WTC11 (cell line): ENCODE data around the gene NEMP2. TPM values are rescaled to one million over a fixed set of nuclear protein-coding genes. Genes with fewer than 3 reads are reported as not detected.

Experiments
- ATAC-seq: fragments of 200-7000 bp; cut with Tn5 transposase; 2 replicates; pipeline ENCODE4 v1.10.0; 2021; ENCODE audit warnings: mild to moderate bottlenecking, moderate library complexity
- CTCF ChIA-PET: fragments of 300-600 bp; sonication (Branson Sonifier 250); formaldehyde crosslinking; loops from one replicate; lab custom pipeline; 2021; ENCODE audit warnings: antibody characterized with exemption; lab: Charles Lee
- POLR2A ChIA-PET: fragments of 350-600 bp; sonication (Branson Sonifier 250); formaldehyde crosslinking; loops from one replicate; lab custom pipeline; 2021; ENCODE audit warnings: antibody characterized with exemption; lab: Charles Lee
- DNase-seq: peaks from one replicate; pipeline ENCODE4 v3.0.0; 2021; ENCODE audit warnings: low spot score
- H3K27ac Mint-ChIP-seq: 2 replicates; pipeline ENCODE4 v1.8.0; 2021; ENCODE audit warnings: mixed read lengths
- H3K27me3 Mint-ChIP-seq: 2 replicates; pipeline ENCODE4 v1.8.0; 2021; ENCODE audit warnings: low read depth, mild to moderate bottlenecking, moderate library complexity, mixed read lengths
- H3K36me3 Mint-ChIP-seq: 2 replicates; pipeline ENCODE4 v1.8.0; 2021; ENCODE audit warnings: mixed read lengths
- H3K4me1 Mint-ChIP-seq: 2 replicates; pipeline ENCODE4 v1.8.0; 2022; ENCODE audit warnings: mixed read lengths
- H3K4me3 Mint-ChIP-seq: 2 replicates; pipeline ENCODE4 v1.8.0; 2021; ENCODE audit warnings: mild to moderate bottlenecking, moderate library complexity, mixed read lengths
- H3K9me3 Mint-ChIP-seq: 2 replicates; pipeline ENCODE4 v1.8.0; 2021; ENCODE audit warnings: mixed read lengths
- ATF1 ChIP-seq: sonication (generic); formaldehyde crosslinking; IDR thresholded peaks from 2 replicates; pipeline ENCODE4 v1.8.1; 2023; ENCODE audit warnings: mild to moderate bottlenecking, moderate library complexity, missing genetic modification reagents
- ATF6 ChIP-seq: sonication (generic); formaldehyde crosslinking; IDR thresholded peaks from 2 replicates; pipeline ENCODE4 v1.8.1; 2023; ENCODE audit warnings: mild to moderate bottlenecking, missing genetic modification reagents
- EMX1 ChIP-seq: fragments of 250-450 bp; sonication (Bioruptor Pico); IDR thresholded peaks from 2 replicates; pipeline ENCODE4 v1.8.0; 2021; ENCODE audit warnings: mild to moderate bottlenecking
- FOXK1 ChIP-seq: sonication (generic); formaldehyde crosslinking; IDR thresholded peaks from 2 replicates; pipeline ENCODE4 v1.8.0; 2022; ENCODE audit warnings: mild to moderate bottlenecking, moderate library complexity, missing genetic modification reagents
- FOXP1 ChIP-seq: sonication (generic); formaldehyde crosslinking; IDR thresholded peaks from 2 replicates; pipeline ENCODE4 v1.8.0; 2022; ENCODE audit warnings: missing genetic modification reagents, mild to moderate bottlenecking, moderate library complexity, borderline replicate concordance
- HMGXB4 ChIP-seq: sonication (generic); formaldehyde crosslinking; IDR thresholded peaks from 2 replicates; pipeline ENCODE4 v1.8.1; 2023; ENCODE audit warnings: mild to moderate bottlenecking, moderate library complexity, missing genetic modification reagents
- IRF2 ChIP-seq: sonication (generic); formaldehyde crosslinking; IDR thresholded peaks from 2 replicates; pipeline ENCODE4 v1.8.0; 2022; ENCODE audit warnings: low read depth, missing genetic modification reagents, borderline replicate concordance
- JUN ChIP-seq: sonication (generic); formaldehyde crosslinking; IDR thresholded peaks from 2 replicates; pipeline ENCODE4 v1.8.0; 2023; ENCODE audit warnings: mild to moderate bottlenecking, missing genetic modification reagents
- MAX ChIP-seq: sonication (generic); formaldehyde crosslinking; IDR thresholded peaks from 2 replicates; pipeline ENCODE4 v1.8.0; 2022; ENCODE audit warnings: mild to moderate bottlenecking, missing genetic modification reagents
- MXD4 ChIP-seq: fragments of 250-450 bp; sonication (Bioruptor Pico); IDR thresholded peaks from 2 replicates; pipeline ENCODE4 v1.8.0; 2021; ENCODE audit warnings: mild to moderate bottlenecking, moderate library complexity, borderline replicate concordance
- NFATC4 ChIP-seq: fragments of 250-450 bp; sonication (Bioruptor Pico); IDR thresholded peaks from 2 replicates; pipeline ENCODE4 v1.9.0; 2021; ENCODE audit warnings: mild to moderate bottlenecking
- NR3C1 ChIP-seq: sonication (generic); formaldehyde crosslinking; conservative IDR thresholded peaks from 2 replicates; pipeline ENCODE4 v1.8.1; 2023; ENCODE audit warnings: low read depth, mild to moderate bottlenecking, missing genetic modification reagents
- PRRX2 ChIP-seq: fragments of 250-450 bp; sonication (Bioruptor Pico); IDR thresholded peaks from 2 replicates; pipeline ENCODE4 v1.8.0; 2021; ENCODE audit warnings: mild to moderate bottlenecking
- SOX15 ChIP-seq: fragments of 250-450 bp; sonication (Bioruptor Pico); IDR thresholded peaks from 2 replicates; pipeline ENCODE4 v1.9.0; 2021; ENCODE audit warnings: mild to moderate bottlenecking
- SP1 ChIP-seq: sonication (generic); formaldehyde crosslinking; conservative IDR thresholded peaks from 2 replicates; pipeline ENCODE4 v1.8.1; 2022; ENCODE audit warnings: missing genetic modification reagents
- TEAD4 ChIP-seq: sonication (generic); formaldehyde crosslinking; IDR thresholded peaks from 2 replicates; pipeline ENCODE4 v1.8.0; 2022; ENCODE audit warnings: mild to moderate bottlenecking, missing genetic modification reagents
- USF2 ChIP-seq: sonication (generic); formaldehyde crosslinking; IDR thresholded peaks from 2 replicates; pipeline ENCODE4 v1.8.1; 2023; ENCODE audit warnings: mild to moderate bottlenecking, missing genetic modification reagents, moderate library complexity
- ZBTB21 ChIP-seq: sonication (generic); formaldehyde crosslinking; IDR thresholded peaks from 2 replicates; pipeline ENCODE4 v1.8.1; 2023; ENCODE audit warnings: mild to moderate bottlenecking, missing genetic modification reagents, borderline replicate concordance
- ZNF121 ChIP-seq: sonication (generic); formaldehyde crosslinking; IDR thresholded peaks from 2 replicates; pipeline ENCODE4 v1.8.0; 2023; ENCODE audit warnings: missing genetic modification reagents
- ZNF138 ChIP-seq: sonication (generic); formaldehyde crosslinking; conservative IDR thresholded peaks from 2 replicates; pipeline ENCODE4 v1.8.1; 2022; ENCODE audit warnings: mild to moderate bottlenecking, moderate library complexity, missing genetic modification reagents
- ZNF219 ChIP-seq: sonication (generic); formaldehyde crosslinking; IDR thresholded peaks from 2 replicates; pipeline ENCODE4 v1.8.0; 2023; ENCODE audit warnings: missing genetic modification reagents, mild to moderate bottlenecking, borderline replicate concordance
- ZNF396 ChIP-seq: fragments of 250-450 bp; sonication (Bioruptor Pico); IDR thresholded peaks from 2 replicates; pipeline ENCODE4 v1.8.0; 2021; ENCODE audit warnings: mild to moderate bottlenecking, moderate library complexity, borderline replicate concordance
- total RNA-seq: library from RNA; stranded (reverse); gene quantifications from 3 replicates; pipeline ENCODE4 v1.2.3, GENCODE V29; 2021
- TF ChIP-seq, protein P1 (sequence below): sonication (generic); formaldehyde crosslinking; IDR thresholded peaks from 2 replicates; pipeline ENCODE4 v1.8.1; 2023; ENCODE audit warnings: mild to moderate bottlenecking, missing genetic modification reagents, borderline replicate concordance
- TF ChIP-seq, protein P2 (sequence below): fragments of 250-450 bp; sonication (Bioruptor Pico); IDR thresholded peaks from 2 replicates; pipeline ENCODE4 v1.9.0; 2021; ENCODE audit warnings: moderate library complexity, mild to moderate bottlenecking, inconsistent platforms, borderline replicate concordance

The NEMP2 gene
- total RNA-seq, 1 experiment from 2014 or later: 7.2 TPM

- H3K36me3 Mint-ChIP-seq: no peaks in the 10 kb centered on the region
- no peak overlapping the region for H3K27ac Mint-ChIP-seq
- CTCF ChIA-PET: no interaction called here
- TF ChIP-seq SP1 (CRISPR knock-in tag): no peak
- no peak for TF ChIP-seq ATF1
- TF ChIP-seq NR3C1 (CRISPR knock-in tag): no peak
- TF ChIP-seq SOX15 (CRISPR knock-in tag): no peak
- TF ChIP-seq ZBTB21: no peak
- TF ChIP-seq ZNF219: no peak
- no peak for TF ChIP-seq MAX (CRISPR knock-in tag)
- TF ChIP-seq NFATC4: no peak
- no peak for DNase-seq
- no peaks in the 10 kb centered on the region for H3K4me1 Mint-ChIP-seq
- ATAC-seq: no peak
- H3K9me3 Mint-ChIP-seq: no peaks in the 10 kb centered on the region
- no peaks in the 10 kb centered on the region for H3K27me3 Mint-ChIP-seq
- POLR2A ChIA-PET: no interaction called here
- no peak overlapping the region for H3K4me3 Mint-ChIP-seq
Measured at GRCh38 chr2:190579058-190579410, 44.5 kb upstream of the NEMP2 start.

- no peaks in the 10 kb centered on the region for H3K4me1 Mint-ChIP-seq
- ATAC-seq: no peak
- POLR2A ChIA-PET: no interaction called here
- DNase-seq: no peak
- no peaks in the 10 kb centered on the region for H3K27me3 Mint-ChIP-seq
- H3K36me3 Mint-ChIP-seq: no peaks in the 10 kb centered on the region
- no peak overlapping the region for H3K27ac Mint-ChIP-seq
- CTCF ChIA-PET: no interaction called here
- H3K9me3 Mint-ChIP-seq: no peaks in the 10 kb centered on the region
- no peak overlapping the region for H3K4me3 Mint-ChIP-seq
- TF ChIP-seq ATF1 (no peak), ZNF219 (no peak), MXD4 (CRISPR knock-in tag) (no peak), ATF6 (CRISPR knock-in tag) (no peak), ZNF138 (CRISPR knock-in tag) (no peak), PRRX2 (no peak), HMGXB4 (no peak), JUN (CRISPR knock-in tag) (no peak), ZNF121 (CRISPR knock-in tag) (no peak), USF2 (CRISPR knock-in tag) (no peak), IRF2 (CRISPR knock-in tag) (no peak), ZNF396 (CRISPR knock-in tag) (no peak), EMX1 (CRISPR knock-in tag) (no peak), FOXP1 (no peak), TEAD4 (no peak), FOXK1 (CRISPR knock-in tag) (no peak)
- TF ChIP-seq, protein P1, sequence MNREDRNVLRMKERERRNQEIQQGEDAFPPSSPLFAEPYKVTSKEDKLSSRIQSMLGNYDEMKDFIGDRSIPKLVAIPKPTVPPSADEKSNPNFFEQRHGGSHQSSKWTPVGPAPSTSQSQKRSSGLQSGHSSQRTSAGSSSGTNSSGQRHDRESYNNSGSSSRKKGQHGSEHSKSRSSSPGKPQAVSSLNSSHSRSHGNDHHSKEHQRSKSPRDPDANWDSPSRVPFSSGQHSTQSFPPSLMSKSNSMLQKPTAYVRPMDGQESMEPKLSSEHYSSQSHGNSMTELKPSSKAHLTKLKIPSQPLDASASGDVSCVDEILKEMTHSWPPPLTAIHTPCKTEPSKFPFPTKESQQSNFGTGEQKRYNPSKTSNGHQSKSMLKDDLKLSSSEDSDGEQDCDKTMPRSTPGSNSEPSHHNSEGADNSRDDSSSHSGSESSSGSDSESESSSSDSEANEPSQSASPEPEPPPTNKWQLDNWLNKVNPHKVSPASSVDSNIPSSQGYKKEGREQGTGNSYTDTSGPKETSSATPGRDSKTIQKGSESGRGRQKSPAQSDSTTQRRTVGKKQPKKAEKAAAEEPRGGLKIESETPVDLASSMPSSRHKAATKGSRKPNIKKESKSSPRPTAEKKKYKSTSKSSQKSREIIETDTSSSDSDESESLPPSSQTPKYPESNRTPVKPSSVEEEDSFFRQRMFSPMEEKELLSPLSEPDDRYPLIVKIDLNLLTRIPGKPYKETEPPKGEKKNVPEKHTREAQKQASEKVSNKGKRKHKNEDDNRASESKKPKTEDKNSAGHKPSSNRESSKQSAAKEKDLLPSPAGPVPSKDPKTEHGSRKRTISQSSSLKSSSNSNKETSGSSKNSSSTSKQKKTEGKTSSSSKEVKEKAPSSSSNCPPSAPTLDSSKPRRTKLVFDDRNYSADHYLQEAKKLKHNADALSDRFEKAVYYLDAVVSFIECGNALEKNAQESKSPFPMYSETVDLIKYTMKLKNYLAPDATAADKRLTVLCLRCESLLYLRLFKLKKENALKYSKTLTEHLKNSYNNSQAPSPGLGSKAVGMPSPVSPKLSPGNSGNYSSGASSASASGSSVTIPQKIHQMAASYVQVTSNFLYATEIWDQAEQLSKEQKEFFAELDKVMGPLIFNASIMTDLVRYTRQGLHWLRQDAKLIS: no peak
- TF ChIP-seq, protein P2, sequence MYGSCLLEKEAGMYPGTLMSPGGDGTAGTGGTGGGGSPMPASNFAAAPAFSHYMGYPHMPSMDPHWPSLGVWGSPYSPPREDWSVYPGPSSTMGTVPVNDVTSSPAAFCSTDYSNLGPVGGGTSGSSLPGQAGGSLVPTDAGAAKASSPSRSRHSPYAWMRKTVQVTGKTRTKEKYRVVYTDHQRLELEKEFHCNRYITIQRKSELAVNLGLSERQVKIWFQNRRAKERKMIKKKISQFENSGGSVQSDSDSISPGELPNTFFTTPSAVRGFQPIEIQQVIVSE: no peak
Measured at GRCh38 chr2:190578158-190579057, 43.9 kb upstream of the NEMP2 start.
